HG03039 (cell line): ENCODE results near the gene MAGI1.

ENCODE experiments used
- ATAC-seq: cut with Tn5 transposase; IDR thresholded peaks from one replicate; pipeline ENCODE4 v1.9.1; 2021; ENCODE audit warnings: mild to moderate bottlenecking, moderate library complexity; ENCODE audit not compliant: unreplicated experiment

MAGI1 gene

GRCh38 chr3:65814845-65815578 is 223.7 kb downstream of the MAGI1 start:
- no peak for ATAC-seq

GRCh38 chr3:65811892-65812291 is 226.8 kb downstream of the MAGI1 start:
- ATAC-seq: no peak

DNA sequence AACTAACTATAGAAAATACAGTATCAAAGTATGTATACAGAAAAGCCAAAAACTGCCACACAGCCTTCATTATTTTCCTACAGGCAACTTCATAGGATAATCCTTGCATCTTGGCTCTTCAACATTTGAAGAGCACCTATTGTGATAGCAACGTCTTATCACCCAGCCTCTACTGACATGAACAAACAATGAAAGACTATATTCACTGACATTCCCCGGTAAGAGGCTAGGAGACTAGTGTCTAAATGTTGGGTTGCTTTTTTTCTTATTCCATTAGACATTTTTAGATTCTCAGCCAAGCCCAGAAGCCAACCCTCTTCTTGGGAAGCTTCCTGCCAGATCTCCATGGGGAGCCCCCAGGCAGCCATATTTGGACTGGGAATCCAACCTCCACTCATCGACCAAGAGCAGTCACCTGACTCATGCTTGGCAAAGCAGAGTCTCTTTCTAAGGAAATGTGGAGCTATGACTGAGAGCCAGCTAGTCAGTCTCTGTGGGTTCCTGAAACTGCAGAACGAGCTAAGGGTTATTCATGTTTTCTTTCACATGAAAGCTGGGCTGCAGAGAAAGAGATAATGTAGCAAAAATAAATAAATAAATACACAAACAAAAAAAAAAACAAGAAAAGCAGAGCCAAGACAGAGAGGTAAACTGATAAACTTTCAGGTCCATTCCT is 227.5 kb downstream of the MAGI1 start:
- no peak for ATAC-seq

- ATAC-seq: no peak
Observed at GRCh38 chr3:65810302-65810701, 228.4 kb downstream of the MAGI1 start.

DNA sequence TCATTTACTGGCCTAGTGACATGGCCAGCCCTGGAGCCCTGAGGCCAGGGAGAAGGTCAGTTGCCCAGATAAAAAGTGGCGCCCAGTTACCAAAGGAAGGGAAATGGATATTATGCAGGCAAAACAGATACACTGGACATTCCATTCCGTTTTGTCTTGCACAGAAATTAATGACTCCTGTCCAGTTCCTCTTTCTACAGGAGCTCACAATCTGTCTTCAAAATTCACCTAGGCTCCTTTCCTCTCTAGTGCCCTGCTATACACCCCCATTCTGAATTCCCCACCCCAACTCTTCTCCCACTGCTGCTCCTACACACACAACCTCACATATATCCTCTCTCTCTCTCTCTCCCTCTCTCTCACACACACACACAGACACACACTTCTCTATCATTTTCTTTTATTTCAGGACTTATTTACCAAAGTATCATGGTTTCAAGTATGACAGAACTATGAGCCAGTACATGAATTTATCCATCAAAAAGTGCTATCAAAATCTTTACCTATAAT is 229.0 kb downstream of the MAGI1 start:
- no peak for ATAC-seq

GRCh38 chr3:65808824-65809223 is 229.9 kb downstream of the MAGI1 start:
- ATAC-seq: no peak

DNA sequence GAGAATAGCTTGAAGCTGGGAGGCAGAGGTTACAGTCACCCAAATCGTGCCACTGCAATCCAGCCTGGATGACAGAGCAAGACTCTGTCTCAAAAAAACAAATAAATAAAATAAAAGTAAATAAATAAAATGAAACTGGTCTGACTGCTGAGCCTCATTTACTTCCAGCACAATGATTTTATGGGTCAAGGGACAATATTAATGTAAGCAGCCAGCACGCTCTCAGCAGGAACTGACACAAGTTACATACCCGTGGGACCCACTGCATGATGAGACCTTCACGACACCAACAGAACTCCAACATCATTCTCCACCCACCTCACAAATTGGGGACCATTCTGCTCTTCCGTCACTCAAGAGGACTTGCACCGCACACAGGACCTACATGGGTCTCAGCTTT is 230.3 kb downstream of the MAGI1 start:
- ATAC-seq: no peak

- ATAC-seq: no peak
Observed at GRCh38 chr3:65807225-65807624, 231.5 kb downstream of the MAGI1 start.

- ATAC-seq: no peak
Observed at GRCh38 chr3:65806600-65806999, 232.1 kb downstream of the MAGI1 start.

DNA sequence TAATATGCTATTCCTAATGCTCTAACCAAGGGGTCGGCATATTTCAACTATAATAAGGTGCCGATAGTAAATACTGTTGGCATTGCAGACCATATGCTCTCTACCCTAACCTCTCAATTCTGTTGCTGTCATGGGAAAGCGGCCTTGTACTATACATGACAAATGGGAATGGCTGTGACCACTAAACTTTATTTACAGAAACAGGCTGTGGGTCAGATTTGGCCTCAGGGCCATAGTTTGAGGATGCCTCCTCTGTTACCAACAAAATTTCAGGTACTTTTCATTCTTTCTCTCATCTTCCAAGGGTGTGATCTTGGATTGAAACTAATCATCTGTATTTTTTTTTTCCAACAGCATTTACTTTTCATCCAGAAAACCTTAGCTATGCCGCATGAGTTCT is 242.0 kb downstream of the MAGI1 start:
- ATAC-seq: no peak

- no peak for ATAC-seq
Observed at GRCh38 chr3:65795166-65795565, 243.6 kb downstream of the MAGI1 start.

DNA sequence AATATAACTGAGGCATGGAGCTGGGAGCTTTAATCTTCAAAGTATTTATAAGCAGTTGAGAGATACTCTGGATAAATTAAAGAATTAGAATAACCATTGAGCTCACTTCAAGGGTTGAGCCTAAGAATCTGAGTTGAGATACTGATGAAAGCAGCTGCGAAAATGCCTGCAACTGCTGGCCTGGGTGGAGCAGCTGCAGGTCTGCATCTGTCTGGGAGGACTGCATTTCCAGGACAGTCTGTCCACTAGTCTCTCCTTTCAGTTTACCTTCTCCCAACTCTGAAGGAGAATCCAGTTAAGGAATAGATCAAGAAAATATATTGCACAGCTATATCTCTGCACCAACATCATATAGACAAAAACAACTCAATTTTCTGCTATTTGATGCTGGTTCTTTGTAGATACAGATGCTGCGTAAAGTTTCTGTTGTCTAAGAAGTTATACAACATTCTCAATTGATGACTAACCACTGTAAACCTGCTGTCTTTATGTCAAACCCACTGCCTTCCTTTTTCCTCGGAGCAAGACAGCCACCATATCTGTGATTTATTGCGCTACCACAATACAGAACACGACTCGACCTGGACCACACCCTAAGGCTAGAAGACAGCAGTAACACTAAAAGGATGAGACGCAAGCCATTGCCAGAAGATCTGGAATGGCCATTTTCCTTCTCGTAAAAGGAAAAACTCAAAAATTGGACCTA is 245.1 kb downstream of the MAGI1 start:
- no peak for ATAC-seq

GRCh38 chr3:65788461-65788860 is 250.3 kb downstream of the MAGI1 start:
- no peak for ATAC-seq

DNA sequence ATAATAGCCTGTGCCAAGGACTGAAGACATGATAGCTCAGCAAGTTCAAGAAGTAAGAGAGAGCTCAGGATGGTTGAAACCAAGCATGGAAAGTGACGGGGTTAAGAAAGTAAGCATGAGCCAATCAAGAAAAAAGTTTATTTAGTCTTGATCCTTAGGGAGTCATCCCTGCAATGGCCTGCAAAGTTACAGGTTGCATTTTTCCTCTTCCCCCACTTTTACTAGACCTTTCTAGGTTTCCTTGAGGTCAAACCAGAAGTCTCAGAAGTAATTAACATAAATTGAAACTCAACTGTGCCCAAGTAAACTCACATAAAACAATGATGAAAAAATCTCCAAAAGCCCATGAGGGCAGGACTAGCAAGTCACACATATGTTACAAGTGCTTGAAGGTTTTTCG is 250.9 kb downstream of the MAGI1 start:
- no peak for ATAC-seq

- no peak for ATAC-seq
Observed at GRCh38 chr3:65787340-65787739, 251.4 kb downstream of the MAGI1 start.

- ATAC-seq: no peak
Observed at GRCh38 chr3:65786890-65787289, 251.8 kb downstream of the MAGI1 start.

- ATAC-seq: no peak
Observed at GRCh38 chr3:65785065-65785645, 253.6 kb downstream of the MAGI1 start.

DNA sequence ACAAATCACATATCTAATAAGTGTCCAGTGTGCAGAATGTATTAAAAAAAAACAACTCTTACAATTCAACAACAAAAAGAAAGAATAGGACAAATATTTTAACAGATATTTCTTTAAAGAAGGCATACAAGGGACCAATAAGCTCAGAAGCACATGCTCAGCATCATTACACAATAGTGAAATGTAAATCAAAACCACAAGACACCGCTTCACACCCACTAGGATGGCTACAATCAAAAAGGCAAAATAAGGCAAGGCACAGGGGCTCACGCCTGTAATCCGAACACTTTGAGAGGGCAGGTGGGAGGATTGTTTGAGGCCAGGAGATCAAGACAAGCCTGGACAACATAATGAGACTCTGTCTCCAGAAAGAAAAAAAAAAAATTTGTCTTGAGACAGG is 255.6 kb downstream of the MAGI1 start:
- no peak for ATAC-seq

- ATAC-seq: no peak
Observed at GRCh38 chr3:65781594-65781993, 257.1 kb downstream of the MAGI1 start.

DNA sequence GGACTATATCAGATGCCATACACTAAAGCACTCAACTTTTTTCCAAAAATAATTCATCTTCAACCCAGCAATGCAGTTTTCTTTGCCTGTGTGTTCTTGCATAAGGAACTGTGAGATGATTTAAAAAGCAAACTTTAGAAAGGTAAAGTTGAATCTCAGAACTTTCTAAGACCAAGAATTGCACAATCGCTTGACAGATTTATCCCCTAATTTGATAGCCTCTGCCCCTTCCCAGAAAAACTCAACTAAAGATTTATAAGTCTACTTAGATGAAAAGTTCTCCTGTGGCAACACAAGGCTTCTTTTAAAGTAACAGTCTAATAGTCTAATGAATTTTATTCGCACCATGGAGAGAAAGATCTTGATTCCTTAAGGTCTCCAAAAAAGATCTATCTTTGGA is 259.3 kb downstream of the MAGI1 start:
- ATAC-seq: no peak

DNA sequence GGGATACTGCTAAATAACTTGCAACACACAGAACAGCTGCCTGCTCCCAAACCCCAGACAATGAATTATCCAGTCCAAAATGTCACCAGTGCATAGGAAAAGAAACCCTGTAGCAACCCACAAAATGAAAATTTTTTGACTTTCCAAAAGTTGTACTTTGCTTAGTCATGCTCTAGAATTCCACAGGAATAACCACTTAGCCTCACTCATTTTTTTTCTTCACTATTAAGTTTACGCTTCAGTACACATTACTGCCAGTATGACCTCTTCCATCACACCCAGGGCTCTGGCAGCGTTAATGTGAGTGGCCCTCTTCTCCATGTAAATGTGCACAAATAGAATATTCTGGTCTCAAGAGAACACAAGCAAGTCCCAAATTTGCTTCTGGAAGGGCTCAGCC is 259.8 kb downstream of the MAGI1 start:
- no peak for ATAC-seq
